ENCODE results near the gene ARTN.

Gene ARTN

DNA sequence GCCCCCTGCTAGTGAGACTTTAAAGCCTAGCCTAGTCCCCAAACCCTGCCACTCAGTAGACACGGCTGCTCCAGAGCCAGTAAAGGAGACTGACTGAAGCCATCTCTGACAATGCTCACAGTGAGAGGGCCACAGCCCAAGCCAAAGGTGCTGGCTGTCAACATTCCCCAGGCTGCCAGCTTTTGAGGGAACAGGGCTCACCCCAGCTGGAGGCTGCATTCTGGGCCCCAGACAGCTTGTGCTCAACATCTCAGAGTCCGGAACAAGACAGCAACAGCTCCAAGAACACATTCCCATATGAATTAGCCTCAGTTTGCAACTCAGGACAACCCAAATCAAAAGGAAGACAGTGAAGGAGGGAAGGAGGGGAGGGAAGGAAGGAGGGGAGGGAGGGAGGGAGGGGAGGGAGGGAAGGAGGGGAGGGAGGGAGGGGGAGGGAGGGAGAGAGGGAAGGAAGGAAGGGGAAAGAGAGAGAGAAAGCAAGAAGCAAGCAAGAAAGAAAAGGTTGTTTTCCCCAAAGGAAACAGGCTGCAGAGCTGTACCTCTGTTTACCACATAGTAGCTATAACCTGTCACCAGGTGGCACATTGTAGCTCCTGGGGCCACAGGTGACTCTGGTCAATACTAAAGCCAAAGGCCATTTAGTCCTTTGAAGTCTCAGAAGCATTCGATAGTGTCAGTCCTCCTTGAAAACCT is 5.4 kb downstream of the ARTN start:
- Histone ChIP-seq H3K9ac (ENCODE audit: low read length) (no peak overlapping the region), H3K4me2 (ENCODE audit: low read length) (no peak overlapping the region), H2BK5ac (ENCODE audit: low read length) (no peak overlapping the region), H3K23ac (ENCODE audit: low read length) (no peak overlapping the region), H3K36me3 (ENCODE audit: control insufficient read depth, insufficient read depth, low read length) (no peaks in the 10 kb centered on the region), H3K27me3 (ENCODE audit: insufficient read depth, low read length, poor library complexity) (no peaks in the 10 kb centered on the region), H3K4me3 (ENCODE audit: low read length) (no peak overlapping the region), H2BK120ac (ENCODE audit: low read depth, low read length) (no peak overlapping the region), H3K18ac (ENCODE audit: low read length) (no peak overlapping the region), H3K4me1 (ENCODE audit: control insufficient read depth, low read depth, low read length) (peaks cover 7% of the 10 kb centered on the region), H4K8ac (ENCODE audit: low read depth, low read length) (no peak overlapping the region), H3K79me1 (ENCODE audit: low read length) (no peaks in the 10 kb centered on the region), H3K27ac (ENCODE audit: low read depth, low read length) (no peak overlapping the region), H2AK5ac (ENCODE audit: low read length) (no peak overlapping the region), H3K56ac (ENCODE audit: low read length) (no peak overlapping the region), H2BK15ac (replicated peaks; ENCODE audit: low read depth) (no peak overlapping the region), H3K79me2 (ENCODE audit: control insufficient read depth, insufficient read depth, low read length) (no peaks in the 10 kb centered on the region), H3K4ac (ENCODE audit: low read depth, low read length) (no peak overlapping the region), H4K5ac (ENCODE audit: low read length) (no peak overlapping the region)
- no CpG with 5 or more reads among the region's 3 CpGs for WGBS (ENCODE audit: extremely low coverage, insufficient coverage, low lambda C conversion rate)
- no peak for DNase-seq

DNA sequence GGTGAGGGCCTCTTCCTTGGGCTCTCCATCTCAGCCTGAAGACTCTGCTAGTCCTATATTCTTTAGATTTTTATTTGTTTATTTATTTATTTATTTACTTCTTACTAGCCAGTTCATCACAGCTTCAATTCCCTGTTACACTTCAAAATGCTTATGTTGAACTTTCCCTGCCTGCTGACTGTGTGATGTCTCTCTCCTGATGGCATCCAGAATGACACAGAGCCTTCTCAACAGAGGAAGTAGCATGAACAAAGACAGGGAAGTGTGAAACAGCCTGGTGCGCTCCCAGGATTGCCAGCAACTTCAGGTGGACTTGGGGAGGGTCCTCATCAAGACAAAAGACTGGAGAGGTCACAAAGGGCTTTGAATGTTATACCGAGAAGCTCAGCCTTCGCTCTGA is 8.8 kb downstream of the ARTN start:
- H3K56ac ChIP-seq (ENCODE audit: low read length): no peak overlapping the region
- H3K9ac ChIP-seq (ENCODE audit: low read length): no peak overlapping the region
- WGBS (ENCODE audit: extremely low coverage, insufficient coverage, low lambda C conversion rate): no CpG with 5 or more reads among the region's 3 CpGs
- no peak overlapping the region for H3K18ac ChIP-seq (ENCODE audit: low read length)
- no peaks in the 10 kb centered on the region for H3K79me1 ChIP-seq (ENCODE audit: low read length)
- H3K4me1 ChIP-seq (ENCODE audit: control insufficient read depth, low read depth, low read length): no peaks in the 10 kb centered on the region
- no peak overlapping the region for H4K5ac ChIP-seq (ENCODE audit: low read length)
- no peak overlapping the region for H3K23ac ChIP-seq (ENCODE audit: low read length)
- H3K36me3 ChIP-seq (ENCODE audit: control insufficient read depth, insufficient read depth, low read length): no peaks in the 10 kb centered on the region
- no peak overlapping the region for H2BK5ac ChIP-seq (ENCODE audit: low read length)
- no peak overlapping the region for H3K4ac ChIP-seq (ENCODE audit: low read depth, low read length)
- H2BK15ac ChIP-seq (replicated peaks; ENCODE audit: low read depth): no peak overlapping the region
- DNase-seq: no peak
- H3K27me3 ChIP-seq (ENCODE audit: insufficient read depth, low read length, poor library complexity): no peaks in the 10 kb centered on the region
- H3K4me3 ChIP-seq (ENCODE audit: low read length): no peak overlapping the region
- no peak overlapping the region for H2AK5ac ChIP-seq (ENCODE audit: low read length)
- no peak overlapping the region for H3K27ac ChIP-seq (ENCODE audit: low read depth, low read length)
- H3K4me2 ChIP-seq (ENCODE audit: low read length): no peak overlapping the region
- no peak overlapping the region for H2BK120ac ChIP-seq (ENCODE audit: low read depth, low read length)
- H4K8ac ChIP-seq (ENCODE audit: low read depth, low read length): no peak overlapping the region
- no peaks in the 10 kb centered on the region for H3K79me2 ChIP-seq (ENCODE audit: control insufficient read depth, insufficient read depth, low read length)

DNA sequence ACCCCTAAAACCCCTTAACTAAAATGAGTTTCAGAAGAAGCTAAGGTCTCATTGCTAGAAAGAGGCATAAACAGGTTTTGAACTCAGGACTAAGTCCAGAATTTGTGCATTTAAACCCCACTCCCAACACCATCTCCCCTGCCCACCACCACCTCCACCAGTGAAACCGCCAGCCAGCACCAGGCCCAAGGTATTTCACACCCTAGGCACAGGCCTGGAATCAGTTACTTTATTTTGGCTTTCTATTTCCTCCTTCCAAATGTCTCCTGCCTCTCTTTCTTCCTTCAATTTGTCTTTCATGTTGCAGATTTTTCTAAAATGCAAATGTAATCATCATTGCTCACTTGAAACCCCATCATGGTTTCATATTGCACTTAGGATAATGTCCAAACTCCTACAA is 11.3 kb downstream of the ARTN start:
- Histone ChIP-seq H2BK120ac (ENCODE audit: low read depth, low read length) (no peak overlapping the region), H4K8ac (ENCODE audit: low read depth, low read length) (no peak overlapping the region), H3K4me1 (ENCODE audit: control insufficient read depth, low read depth, low read length) (peaks cover 2% of the 10 kb centered on the region), H3K18ac (ENCODE audit: low read length) (no peak overlapping the region), H3K27ac (ENCODE audit: low read depth, low read length) (no peak overlapping the region), H3K4ac (ENCODE audit: low read depth, low read length) (no peak overlapping the region), H3K79me1 (ENCODE audit: low read length) (peaks cover 4% of the 10 kb centered on the region), H3K9ac (ENCODE audit: low read length) (no peak overlapping the region), H2BK15ac (replicated peaks; ENCODE audit: low read depth) (no peak overlapping the region), H3K4me2 (ENCODE audit: low read length) (no peak overlapping the region), H3K4me3 (ENCODE audit: low read length) (no peak overlapping the region), H3K79me2 (ENCODE audit: control insufficient read depth, insufficient read depth, low read length) (no peaks in the 10 kb centered on the region), H2BK5ac (ENCODE audit: low read length) (no peak overlapping the region), H2AK5ac (ENCODE audit: low read length) (no peak overlapping the region), H3K36me3 (ENCODE audit: control insufficient read depth, insufficient read depth, low read length) (no peaks in the 10 kb centered on the region), H4K5ac (ENCODE audit: low read length) (no peak overlapping the region), H3K56ac (ENCODE audit: low read length) (no peak overlapping the region), H3K23ac (ENCODE audit: low read length) (no peak overlapping the region), H3K27me3 (ENCODE audit: insufficient read depth, low read length, poor library complexity) (no peaks in the 10 kb centered on the region)
- DNase-seq: no peak
- no CpG with 5 or more reads among the region's 1 CpG for WGBS (ENCODE audit: extremely low coverage, insufficient coverage, low lambda C conversion rate)

DNA sequence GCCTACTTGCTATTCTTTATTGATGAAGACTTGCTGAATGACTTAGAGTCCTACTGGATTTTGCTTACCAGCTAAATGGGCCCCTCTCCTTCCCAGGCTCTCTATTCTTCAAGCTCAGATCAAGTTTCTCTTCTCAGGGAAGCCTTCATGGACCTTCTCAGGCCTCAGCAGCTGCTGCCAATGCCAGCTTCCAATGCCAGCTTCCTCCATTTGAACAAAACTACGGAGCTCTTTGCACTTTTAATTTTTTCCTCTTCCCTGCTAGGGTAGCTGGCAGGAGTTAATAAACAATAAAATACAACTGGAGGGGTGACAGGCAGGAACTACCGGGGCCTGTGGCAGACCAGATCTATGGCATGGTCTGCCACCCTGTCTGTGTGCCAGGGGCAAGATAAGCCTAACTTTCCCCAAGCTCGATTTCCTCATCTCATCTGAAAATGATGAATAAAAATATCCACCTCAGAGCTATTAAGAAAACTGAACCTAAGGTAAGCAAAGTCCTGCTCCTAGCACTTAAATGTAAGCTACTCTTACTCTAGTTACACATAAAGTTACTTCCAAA is 12.2 kb downstream of the ARTN start:
- Histone ChIP-seq H3K79me2 (ENCODE audit: control insufficient read depth, insufficient read depth, low read length) (no peaks in the 10 kb centered on the region), H4K5ac (ENCODE audit: low read length) (no peak overlapping the region), H2BK120ac (ENCODE audit: low read depth, low read length) (no peak overlapping the region)

DNA sequence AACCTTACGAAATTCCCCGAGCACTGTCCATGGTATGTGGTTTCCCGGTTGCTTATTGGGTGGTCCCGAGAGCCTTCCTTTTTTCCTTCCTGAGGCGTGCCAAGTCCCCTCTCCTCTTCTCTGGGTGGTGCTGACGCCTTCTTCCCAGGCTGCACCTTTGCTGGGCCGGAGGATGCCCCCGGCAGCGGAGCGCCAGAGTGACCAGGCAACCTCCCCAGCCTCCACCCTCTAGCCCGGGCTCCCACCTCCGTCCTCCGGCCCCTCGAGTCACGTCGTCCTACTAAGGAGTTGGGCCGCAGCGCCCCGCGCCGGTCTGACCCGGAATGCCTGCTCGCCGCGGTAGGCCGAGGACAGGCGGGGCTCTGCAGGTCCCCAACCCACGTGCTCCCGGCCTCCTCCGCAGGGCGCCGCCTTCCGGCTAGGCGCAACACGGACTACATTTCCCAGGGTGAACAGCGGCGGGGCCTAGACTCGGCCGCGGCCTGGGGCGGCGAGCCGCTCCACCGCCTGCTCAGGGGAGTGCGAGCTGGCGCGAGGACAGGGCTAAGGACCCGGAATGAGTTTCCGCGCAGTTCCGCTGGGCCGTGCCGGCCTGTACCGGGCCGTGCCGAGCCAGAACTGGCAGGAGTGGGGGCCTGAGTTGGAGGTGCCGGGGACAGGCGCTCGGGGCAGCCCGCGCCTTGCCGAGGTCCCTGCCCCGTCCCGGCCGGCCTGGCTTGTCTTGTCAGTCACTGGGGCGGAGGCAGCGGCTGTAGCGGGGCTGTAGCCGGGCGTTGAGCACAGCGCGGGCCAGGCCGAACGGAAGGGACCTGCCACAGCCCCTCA is 12.8 kb downstream of the ARTN start, which contains the start of gene IPO13:
IPO13 (plus strand) TSS at position 715 of the 825 bp plus-strand sequence. CDS start 651 bp downstream, outside the sequence.
- H3K4me1 ChIP-seq (ENCODE audit: control insufficient read depth, low read depth, low read length): peaks cover 2% of the 10 kb centered on the region
- H3K79me2 ChIP-seq (ENCODE audit: control insufficient read depth, insufficient read depth, low read length): no peaks in the 10 kb centered on the region
- H3K36me3 ChIP-seq (ENCODE audit: control insufficient read depth, insufficient read depth, low read length): no peaks in the 10 kb centered on the region
- H3K56ac ChIP-seq (ENCODE audit: low read length): peak within 1 kb of the TSS; percentile 98
- H3K18ac ChIP-seq (ENCODE audit: low read length): no peak within 1 kb of the TSS
- DNase-seq: peak; percentile 98
- peak within 1 kb of the TSS; percentile 57 for H3K4me2 ChIP-seq (ENCODE audit: low read length)
- H2BK120ac ChIP-seq (ENCODE audit: low read depth, low read length): no peak within 1 kb of the TSS
- H2BK5ac ChIP-seq (ENCODE audit: low read length): peak within 1 kb of the TSS; percentile 66
- H3K27ac ChIP-seq (ENCODE audit: low read depth, low read length): peak within 1 kb of the TSS; percentile 46
- H2BK15ac ChIP-seq (replicated peaks; ENCODE audit: low read depth): no peak within 1 kb of the TSS
- H3K23ac ChIP-seq (ENCODE audit: low read length): no peak within 1 kb of the TSS
- no peak within 1 kb of the TSS for H3K4ac ChIP-seq (ENCODE audit: low read depth, low read length)
- peak within 1 kb of the TSS; percentile 95 for H3K9ac ChIP-seq (ENCODE audit: low read length)
- H3K27me3 ChIP-seq (ENCODE audit: insufficient read depth, low read length, poor library complexity): no peaks in the 10 kb centered on the region
- H4K8ac ChIP-seq (ENCODE audit: low read depth, low read length): no peak within 1 kb of the TSS
- peak within 1 kb of the TSS; percentile 83 for H3K4me3 ChIP-seq (ENCODE audit: low read length)
- H4K5ac ChIP-seq (ENCODE audit: low read length): no peak within 1 kb of the TSS
- no CpG with 5 or more reads among the region's 74 CpGs for WGBS (ENCODE audit: extremely low coverage, insufficient coverage, low lambda C conversion rate)
- H2AK5ac ChIP-seq (ENCODE audit: low read length): no peak within 1 kb of the TSS
- peaks cover 4% of the 10 kb centered on the region for H3K79me1 ChIP-seq (ENCODE audit: low read length)

More for the DNA sequence above, 12.2 kb downstream of the ARTN start:
- no peak overlapping the region for H2BK15ac ChIP-seq (replicated peaks; ENCODE audit: low read depth)
- H3K23ac ChIP-seq (ENCODE audit: low read length): no peak overlapping the region
- H3K4me1 ChIP-seq (ENCODE audit: control insufficient read depth, low read depth, low read length): peaks cover 2% of the 10 kb centered on the region
- no peak overlapping the region for H3K4me3 ChIP-seq (ENCODE audit: low read length)
- no peak overlapping the region for H3K4ac ChIP-seq (ENCODE audit: low read depth, low read length)
- no peak for DNase-seq
- no peaks in the 10 kb centered on the region for H3K27me3 ChIP-seq (ENCODE audit: insufficient read depth, low read length, poor library complexity)
- H3K4me2 ChIP-seq (ENCODE audit: low read length): no peak overlapping the region
- WGBS (ENCODE audit: extremely low coverage, insufficient coverage, low lambda C conversion rate): no CpG with 5 or more reads among the region's 3 CpGs
- H3K27ac ChIP-seq (ENCODE audit: low read depth, low read length): no peak overlapping the region
- H4K8ac ChIP-seq (ENCODE audit: low read depth, low read length): no peak overlapping the region
- H2AK5ac ChIP-seq (ENCODE audit: low read length): no peak overlapping the region
- no peak overlapping the region for H3K18ac ChIP-seq (ENCODE audit: low read length)
- H3K9ac ChIP-seq (ENCODE audit: low read length): peak overlapping the region; percentile 23
- no peaks in the 10 kb centered on the region for H3K36me3 ChIP-seq (ENCODE audit: control insufficient read depth, insufficient read depth, low read length)
- H3K56ac ChIP-seq (ENCODE audit: low read length): no peak overlapping the region
- peaks cover 4% of the 10 kb centered on the region for H3K79me1 ChIP-seq (ENCODE audit: low read length)
- no peak overlapping the region for H2BK5ac ChIP-seq (ENCODE audit: low read length)
